Caco-2 (cell line): ENCODE results near the gene C5AR2. TPM values are rescaled to one million over a fixed set of nuclear protein-coding genes. Genes with fewer than 3 reads are reported as not detected.

Experiments used
- BruUV-seq: library from RNA; stranded (reverse); fragments of 400-500 nt; replicated peaks from 2 replicates; lab custom pipeline; 2021; lab: Mats Ljungman, UMichigan
- CTCF ChIA-PET: fragments of 300-600 bp; sonication (Branson Sonifier 250); formaldehyde crosslinking; loops from one replicate; lab custom pipeline; 2022; ENCODE audit warnings: antibody characterized with exemption; lab: Charles Lee
- POLR2A ChIA-PET: fragments of 300-600 bp; sonication (Branson Sonifier 250); formaldehyde crosslinking; loops from one replicate; lab custom pipeline; 2022; ENCODE audit warnings: antibody characterized with exemption; lab: Charles Lee
- DNase-seq, 2 experiments: peaks; one replicate each; pipeline versions ENCODE4 v3.0.0 to v3.0.0-alpha.2; 2020 to 2022
- H3K27me3 ChIP-seq: replicated peaks from 2 replicates; pipeline ENCODE4 v1.6.0; 2011; ENCODE audit warnings: low read length; ENCODE audit not compliant: control insufficient read depth, insufficient read depth
- H3K36me3 ChIP-seq: 2 replicates; pipeline ENCODE4 v1.5.1; 2011; ENCODE audit warnings: low read length; ENCODE audit not compliant: control insufficient read depth, insufficient read depth
- H3K4me1 ChIP-seq: fragments of 250-450 bp; sonication (Bioruptor Pico); 2 replicates; pipeline ENCODE4 v1.5.1; 2020; ENCODE audit warnings: mild to moderate bottlenecking
- H3K4me3 ChIP-seq: 2 replicates; pipeline ENCODE4 v1.5.1; 2011; ENCODE audit warnings: low read depth, mild to moderate bottlenecking, control low read depth, low read length
- H3K9me3 ChIP-seq: fragments of 250-450 bp; sonication (Bioruptor Pico); 2 replicates; pipeline ENCODE4 v1.5.1; 2020; ENCODE audit warnings: mild to moderate bottlenecking, moderate library complexity
- H3K27ac Mint-ChIP-seq: one replicate; pipeline ENCODE4 v1.8.0; 2022; ENCODE audit warnings: mixed read lengths; ENCODE audit not compliant: unreplicated experiment
- H3K27me3 Mint-ChIP-seq: one replicate; pipeline ENCODE4 v1.8.0; 2022; ENCODE audit warnings: mixed read lengths; ENCODE audit not compliant: insufficient read depth, unreplicated experiment
- H3K36me3 Mint-ChIP-seq: one replicate; pipeline ENCODE4 v1.8.0; 2022; ENCODE audit warnings: mild to moderate bottlenecking, mixed read lengths; ENCODE audit not compliant: insufficient read depth, unreplicated experiment
- H3K4me1 Mint-ChIP-seq: one replicate; pipeline ENCODE4 v1.8.0; 2022; ENCODE audit warnings: low read depth, mixed read lengths; ENCODE audit not compliant: unreplicated experiment
- H3K4me3 Mint-ChIP-seq: one replicate; pipeline ENCODE4 v1.8.0; 2022; ENCODE audit warnings: mild to moderate bottlenecking, moderate library complexity, mixed read lengths; ENCODE audit not compliant: unreplicated experiment
- H3K9me3 Mint-ChIP-seq: one replicate; pipeline ENCODE4 v1.8.0; 2022; ENCODE audit warnings: mixed read lengths; ENCODE audit not compliant: unreplicated experiment
- CTCF ChIP-seq, 2 experiments: fragments of 200-600 bp in 1 of 2; IDR thresholded peaks; 1 replicate in 1 of 2; 2 replicates in 1 of 2; pipeline versions ENCODE4 v1.5.1 to v1.8.0; 2011 to 2022; ENCODE audit warnings: antibody characterized with exemption in 1 of 2, control low read depth in 1 of 2, inconsistent platforms in 1 of 2, low read depth in 1 of 2, low read length in 1 of 2, mild to moderate bottlenecking in 1 of 2, moderate library complexity in 1 of 2; ENCODE audit not compliant: insufficient read depth in 1 of 2, severe bottlenecking in 1 of 2, unreplicated experiment in 1 of 2
- intact Hi-C: fragments of 100-400 bp; cut with micrococcal nuclease; formaldehyde crosslinking; loops from one replicate; pipeline ENCODE4 v1.10.0; 2022; ENCODE audit not compliant: unreplicated experiment
- total RNA-seq: library from RNA; stranded (reverse); gene quantifications from 2 replicates; pipeline ENCODE4 v1.2.3, GENCODE V29; 2022

The C5AR2 gene
- total RNA-seq, 1 experiment from 2014 or later, result not detected

DNA sequence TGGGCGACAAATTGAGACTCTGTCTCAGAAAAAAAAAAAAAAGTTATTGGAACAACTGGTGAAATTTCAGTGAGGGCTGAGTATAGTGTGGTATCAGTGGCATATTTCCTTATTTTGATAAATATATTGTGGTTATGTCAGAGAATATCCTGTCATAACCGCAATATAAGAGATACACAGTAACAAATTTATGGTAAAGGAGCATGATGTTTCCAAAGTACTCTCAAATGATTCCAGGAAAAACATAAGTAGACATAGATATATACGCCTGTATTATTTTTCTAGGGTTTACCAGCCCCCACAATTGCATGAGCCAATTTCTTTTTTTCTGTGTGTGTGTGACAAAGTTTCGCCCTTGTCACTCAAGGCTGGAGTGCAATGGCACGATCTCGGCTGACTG lies 28.0 kb upstream of the C5AR2 start:
- H3K36me3 ChIP-seq, result no peaks in the 10 kb centered on the region
- intact Hi-C loops, result no loop called here
- H3K4me1 ChIP-seq, result no peaks in the 10 kb centered on the region
- no peak for DNase-seq
- no peak overlapping the region for H3K4me3 ChIP-seq
- no peak overlapping the region for H3K4me3 Mint-ChIP-seq
- H3K27ac Mint-ChIP-seq, result no peak overlapping the region
- ChIA-PET POLR2A (no interaction called here), CTCF (no interaction called here)
- H3K9me3 Mint-ChIP-seq, result no peaks in the 10 kb centered on the region
- H3K27me3 Mint-ChIP-seq, result no peaks in the 10 kb centered on the region
- peaks cover 8% of the 10 kb centered on the region for H3K4me1 Mint-ChIP-seq
- BruUV-seq, result no TSS peak
- TF ChIP-seq CTCF (IDR thresholded peaks at IDR 0.05; ENCODE audit: insufficient read depth in 1 of 2, low read depth in 1 of 2, low read length in 1 of 2, severe bottlenecking in 1 of 2, unreplicated experiment in 1 of 2), result no peak
- no peaks in the 10 kb centered on the region for H3K9me3 ChIP-seq
- no peaks in the 10 kb centered on the region for H3K27me3 ChIP-seq
- no peaks in the 10 kb centered on the region for H3K36me3 Mint-ChIP-seq

DNA sequence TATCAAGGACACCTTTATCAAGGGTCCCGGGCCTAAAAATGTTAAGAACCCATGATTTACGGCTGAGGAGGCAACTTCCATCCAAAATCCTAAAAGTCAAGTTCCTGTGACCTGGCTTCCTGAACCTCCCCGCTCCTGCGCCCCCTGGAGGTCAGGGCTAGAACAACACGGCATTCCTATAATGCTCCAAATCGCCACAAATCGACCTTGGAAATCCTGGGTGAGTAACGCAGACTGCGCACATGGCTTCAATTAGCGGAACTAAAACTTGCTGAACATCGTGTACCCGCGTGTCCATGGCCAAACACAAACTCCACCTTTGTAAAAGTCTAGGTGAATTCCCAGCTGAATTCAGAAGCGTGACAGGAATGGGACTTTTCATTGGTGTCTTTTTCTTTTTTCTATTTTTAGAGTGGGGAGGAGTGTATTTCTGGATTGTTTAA lies 26.6 kb upstream of the C5AR2 start:
- Histone ChIP-seq H3K36me3 (no peaks in the 10 kb centered on the region), H3K4me1 (no peaks in the 10 kb centered on the region), H3K4me3 (no peak overlapping the region), H3K9me3 (no peaks in the 10 kb centered on the region), H3K27me3 (no peaks in the 10 kb centered on the region)
- POLR2A ChIA-PET, result interaction anchor here (0.7 kb wide), 1 partner anchor 668 kb away, joined by 4 read pairs; no protein-coding TSS in a partner anchor
- no peaks in the 10 kb centered on the region for H3K9me3 Mint-ChIP-seq
- intact Hi-C loops, result loop anchor here (1.0 kb wide), 2 partner anchors 9 to 10 kb away; no protein-coding TSS in a partner anchor
- H3K27me3 Mint-ChIP-seq, result no peaks in the 10 kb centered on the region
- no TSS peak for BruUV-seq
- peaks cover 8% of the 10 kb centered on the region for H3K4me1 Mint-ChIP-seq
- no peaks in the 10 kb centered on the region for H3K36me3 Mint-ChIP-seq
- CTCF ChIA-PET, result no interaction called here
- H3K4me3 Mint-ChIP-seq, result peak overlapping the region; percentile 58
- TF ChIP-seq CTCF (IDR thresholded peaks at IDR 0.05; ENCODE audit: insufficient read depth in 1 of 2, low read depth in 1 of 2, low read length in 1 of 2, severe bottlenecking in 1 of 2, unreplicated experiment in 1 of 2), result peak; percentile 95 to 97
- DNase-seq, result peak; percentile 76 to 87
- peak overlapping the region; percentile 28 for H3K27ac Mint-ChIP-seq

DNA sequence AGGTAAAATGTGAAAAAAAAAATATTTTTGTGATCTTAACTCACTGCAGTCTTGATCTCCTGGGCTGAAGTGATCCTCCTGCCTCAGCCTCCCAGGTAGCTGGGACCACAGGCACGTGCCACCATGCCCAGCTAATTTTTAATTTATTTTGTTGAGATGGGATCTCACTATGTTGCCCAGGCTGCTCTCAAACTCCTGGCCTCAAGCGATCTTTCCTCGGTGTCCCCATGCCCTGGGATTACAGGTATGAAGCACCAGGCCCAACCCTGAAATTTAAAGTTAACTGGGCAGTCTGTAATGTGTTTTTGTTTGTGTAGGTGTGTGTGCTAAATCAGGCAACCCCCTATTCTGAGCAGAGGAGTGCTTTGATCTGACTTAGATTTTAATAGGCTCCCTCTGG lies 25.7 kb upstream of the C5AR2 start:
- BruUV-seq, result no TSS peak
- Mint-ChIP-seq H3K36me3 (no peaks in the 10 kb centered on the region), H3K27ac (no peak overlapping the region), H3K4me1 (peaks cover 8% of the 10 kb centered on the region), H3K4me3 (no peak overlapping the region), H3K27me3 (no peaks in the 10 kb centered on the region), H3K9me3 (no peaks in the 10 kb centered on the region)
- intact Hi-C loops, result no loop called here
- Histone ChIP-seq H3K9me3 (no peaks in the 10 kb centered on the region), H3K27me3 (no peaks in the 10 kb centered on the region), H3K4me3 (no peak overlapping the region), H3K36me3 (no peaks in the 10 kb centered on the region), H3K4me1 (no peaks in the 10 kb centered on the region)
- POLR2A ChIA-PET, result no interaction called here
- DNase-seq, result no peak
- TF ChIP-seq CTCF (IDR thresholded peaks at IDR 0.05; ENCODE audit: insufficient read depth in 1 of 2, low read depth in 1 of 2, low read length in 1 of 2, severe bottlenecking in 1 of 2, unreplicated experiment in 1 of 2), result no peak
- CTCF ChIA-PET, result interaction anchor here (1.0 kb wide), 1 partner anchor 85 kb away, joined by 3 read pairs; no protein-coding TSS in a partner anchor
